Osteoblast (primary cell): ENCODE results near the gene MAML2. TPM values are rescaled to one million over a fixed set of nuclear protein-coding genes. Genes with fewer than 3 reads are reported as not detected.

ENCODE experiments used
- DNase-seq: peaks from one replicate; pipeline ENCODE4 v3.0.0; 2011; ENCODE audit warnings: low spot score, mixed read lengths; ENCODE audit not compliant: insufficient read length; ENCODE audit errors: missing footprints
- H2AFZ ChIP-seq: 2 replicates; pipeline ENCODE4 v1.6.0; 2011; ENCODE audit warnings: mild to moderate bottlenecking, low read length
- H3K27ac ChIP-seq: 2 replicates; pipeline ENCODE4 v1.5.1; 2011; ENCODE audit warnings: mild to moderate bottlenecking, low read depth, low read length, moderate library complexity
- H3K27me3 ChIP-seq: 2 replicates; pipeline ENCODE4 v1.6.0; 2012; ENCODE audit warnings: mild to moderate bottlenecking, control low read depth, inconsistent platforms, low read length, moderate library complexity; ENCODE audit not compliant: insufficient read depth
- H3K36me3 ChIP-seq: 2 replicates; pipeline ENCODE4 v1.5.1; 2011; ENCODE audit warnings: mild to moderate bottlenecking, low read length, control low read depth, moderate library complexity; ENCODE audit not compliant: insufficient read depth
- H3K4me1 ChIP-seq: 2 replicates; pipeline ENCODE4 v1.5.1; 2011; ENCODE audit warnings: mild to moderate bottlenecking, low read length, control low read depth, moderate library complexity; ENCODE audit not compliant: insufficient read depth
- H3K4me2 ChIP-seq: 2 replicates; pipeline ENCODE4 v1.6.0; 2011; ENCODE audit warnings: mild to moderate bottlenecking, low read length; ENCODE audit not compliant: insufficient read depth
- H3K4me3 ChIP-seq: fragments of 200-600 bp; sonication (generic); 3 replicates; pipeline ENCODE4 v1.5.1; 2012; ENCODE audit warnings: mild to moderate bottlenecking, low read length, inconsistent platforms; ENCODE audit not compliant: insufficient read depth
- H3K79me2 ChIP-seq: 2 replicates; pipeline ENCODE4 v1.6.0; 2012; ENCODE audit warnings: mild to moderate bottlenecking, low read length, control low read depth, inconsistent platforms; ENCODE audit not compliant: insufficient read depth
- H3K9me3 ChIP-seq: 2 replicates; pipeline ENCODE4 v1.5.1; 2011; ENCODE audit warnings: low read depth, low read length, control low read depth
- H4K20me1 ChIP-seq: 2 replicates; pipeline ENCODE4 v1.6.0; 2012; ENCODE audit warnings: mild to moderate bottlenecking, low read length, control low read depth; ENCODE audit not compliant: insufficient read depth
- total RNA-seq: library from RNA; depleted of rRNA; stranded (reverse); fragments of >200 nt; gene quantifications from 2 replicates; pipeline ENCODE4 v1.2.3, GENCODE V29; 2012
- TF ChIP-seq, protein P1 (sequence below): IDR thresholded peaks from 2 replicates; pipeline ENCODE4 v1.5.1; 2011; ENCODE audit warnings: mild to moderate bottlenecking, low read depth, low read length, moderate library complexity; ENCODE audit errors: extremely low read depth

MAML2 gene
- total RNA-seq, 1 donor, result 17.4 TPM

DNA sequence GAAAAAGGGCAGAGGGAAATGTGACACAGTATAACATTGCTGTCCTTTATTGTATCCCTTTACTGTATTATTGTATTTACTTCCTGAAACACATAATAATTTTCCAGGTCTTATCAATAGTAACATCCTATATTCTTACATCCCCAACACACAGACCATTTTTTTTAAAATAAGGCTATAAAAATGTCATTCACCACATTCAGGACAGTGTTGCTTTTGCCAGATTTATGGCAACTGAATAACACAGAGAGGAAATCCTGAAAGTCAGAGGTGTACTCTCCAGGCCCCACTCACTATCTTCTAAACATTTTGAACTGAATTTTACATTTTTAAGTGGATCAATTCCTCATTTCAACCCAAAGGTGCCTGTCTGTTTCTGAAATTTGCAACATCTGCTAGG lies 314.2 kb downstream of the MAML2 start:
- TF ChIP-seq, protein P1, sequence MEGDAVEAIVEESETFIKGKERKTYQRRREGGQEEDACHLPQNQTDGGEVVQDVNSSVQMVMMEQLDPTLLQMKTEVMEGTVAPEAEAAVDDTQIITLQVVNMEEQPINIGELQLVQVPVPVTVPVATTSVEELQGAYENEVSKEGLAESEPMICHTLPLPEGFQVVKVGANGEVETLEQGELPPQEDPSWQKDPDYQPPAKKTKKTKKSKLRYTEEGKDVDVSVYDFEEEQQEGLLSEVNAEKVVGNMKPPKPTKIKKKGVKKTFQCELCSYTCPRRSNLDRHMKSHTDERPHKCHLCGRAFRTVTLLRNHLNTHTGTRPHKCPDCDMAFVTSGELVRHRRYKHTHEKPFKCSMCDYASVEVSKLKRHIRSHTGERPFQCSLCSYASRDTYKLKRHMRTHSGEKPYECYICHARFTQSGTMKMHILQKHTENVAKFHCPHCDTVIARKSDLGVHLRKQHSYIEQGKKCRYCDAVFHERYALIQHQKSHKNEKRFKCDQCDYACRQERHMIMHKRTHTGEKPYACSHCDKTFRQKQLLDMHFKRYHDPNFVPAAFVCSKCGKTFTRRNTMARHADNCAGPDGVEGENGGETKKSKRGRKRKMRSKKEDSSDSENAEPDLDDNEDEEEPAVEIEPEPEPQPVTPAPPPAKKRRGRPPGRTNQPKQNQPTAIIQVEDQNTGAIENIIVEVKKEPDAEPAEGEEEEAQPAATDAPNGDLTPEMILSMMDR, result no peak
- Histone ChIP-seq H3K9me3 (no peaks in the 10 kb centered on the region), H3K4me2 (no peak overlapping the region), H3K36me3 (peaks cover 2% of the 10 kb centered on the region), H2AFZ (no peak overlapping the region), H3K79me2 (peaks cover 36% of the 10 kb centered on the region), H3K4me1 (no peaks in the 10 kb centered on the region), H3K27ac (no peak overlapping the region), H4K20me1 (peaks cover 3% of the 10 kb centered on the region), H3K4me3 (no peak overlapping the region), H3K27me3 (no peaks in the 10 kb centered on the region)
- DNase-seq, result no peak

DNA sequence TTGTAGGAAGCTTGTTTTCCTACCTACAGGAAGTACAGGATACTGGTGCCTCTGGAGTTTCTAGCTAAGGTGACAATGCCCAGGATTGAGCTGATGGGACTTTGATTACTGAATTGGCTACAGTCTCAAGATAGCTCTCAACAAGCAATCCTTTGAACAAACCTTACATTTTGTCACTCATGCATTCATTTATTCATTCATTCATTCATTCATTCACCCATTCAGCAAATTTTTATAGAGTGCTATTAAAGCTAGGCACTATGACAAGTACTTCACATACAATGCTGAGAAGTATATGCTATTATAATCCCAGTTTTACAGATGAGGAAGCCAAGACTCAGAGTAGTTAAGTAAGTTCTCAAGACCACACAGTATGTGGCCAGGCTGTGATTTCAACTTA lies 316.0 kb downstream of the MAML2 start:
- peaks cover 2% of the 10 kb centered on the region for H3K36me3 ChIP-seq
- H3K27ac ChIP-seq, result no peak overlapping the region
- H3K27me3 ChIP-seq, result no peaks in the 10 kb centered on the region
- H2AFZ ChIP-seq, result no peak overlapping the region
- H3K9me3 ChIP-seq, result no peaks in the 10 kb centered on the region
- no peak for DNase-seq
- peaks cover 3% of the 10 kb centered on the region for H4K20me1 ChIP-seq
- H3K4me3 ChIP-seq, result no peak overlapping the region
- TF ChIP-seq, protein P1, result no peak
- no peaks in the 10 kb centered on the region for H3K4me1 ChIP-seq
- H3K79me2 ChIP-seq, result peaks cover 32% of the 10 kb centered on the region
- no peak overlapping the region for H3K4me2 ChIP-seq

DNA sequence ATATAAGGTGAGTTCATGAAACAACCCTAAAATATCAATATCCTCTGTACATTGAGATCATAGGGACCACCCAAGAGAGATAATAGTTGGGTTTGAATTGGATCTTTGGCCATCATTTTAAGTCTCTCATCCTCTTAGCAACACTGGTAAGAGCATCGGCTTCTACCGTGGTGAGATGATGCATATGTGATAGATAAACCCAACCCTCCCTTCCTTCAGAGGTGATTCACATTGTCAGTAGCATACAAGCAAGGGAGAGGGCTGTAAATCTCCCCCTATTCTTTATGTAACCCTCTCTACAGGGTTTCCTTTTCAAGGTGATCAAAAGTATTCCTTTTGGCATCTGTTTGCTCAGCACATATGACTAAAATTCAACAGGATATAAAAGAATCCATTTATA lies 316.7 kb downstream of the MAML2 start:
- DNase-seq, result no peak
- Histone ChIP-seq H3K4me2 (no peak overlapping the region), H3K27me3 (no peaks in the 10 kb centered on the region), H3K4me1 (no peaks in the 10 kb centered on the region), H3K27ac (no peak overlapping the region), H3K9me3 (no peaks in the 10 kb centered on the region), H2AFZ (no peak overlapping the region), H3K36me3 (peaks cover 2% of the 10 kb centered on the region), H4K20me1 (peaks cover 6% of the 10 kb centered on the region), H3K4me3 (no peak overlapping the region), H3K79me2 (peaks cover 37% of the 10 kb centered on the region)
- TF ChIP-seq, protein P1, result no peak

DNA sequence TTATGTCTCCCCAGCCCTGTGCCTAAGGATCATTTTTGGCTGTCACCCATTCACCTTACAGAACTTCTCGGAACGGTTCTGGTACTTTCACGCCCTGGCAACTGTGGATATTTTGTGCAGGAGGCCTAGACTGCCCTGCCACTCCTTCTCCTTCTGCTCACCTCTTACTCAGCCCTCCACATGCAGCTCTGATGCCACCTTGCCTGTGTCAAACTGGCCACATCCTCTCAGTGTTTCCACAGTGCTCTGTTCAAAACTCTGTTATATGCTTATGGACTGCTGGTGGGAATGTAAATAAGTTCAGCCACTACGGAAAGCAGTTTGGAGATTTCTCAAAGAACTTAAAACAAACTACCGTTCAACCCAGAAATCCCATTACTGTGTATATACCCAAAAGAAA lies 318.3 kb downstream of the MAML2 start:
- Histone ChIP-seq H3K36me3 (peaks cover 2% of the 10 kb centered on the region), H3K4me2 (no peak overlapping the region), H3K9me3 (no peaks in the 10 kb centered on the region), H4K20me1 (peaks cover 14% of the 10 kb centered on the region), H3K79me2 (peaks cover 35% of the 10 kb centered on the region), H3K27ac (no peak overlapping the region), H3K4me3 (no peak overlapping the region), H2AFZ (no peak overlapping the region), H3K27me3 (no peaks in the 10 kb centered on the region), H3K4me1 (peaks cover 4% of the 10 kb centered on the region)
- TF ChIP-seq, protein P1, result no peak
- DNase-seq, result no peak
